A673 (cell line): Measurements from ENCODE around the gene C1QTNF8.

Source experiments
- CTCF ChIP-seq: fragments of 300-800, 200-600 bp; sonication (generic); conservative IDR thresholded peaks from 2 replicates; pipeline ENCODE4 v1.5.1; 2017; ENCODE audit warnings: low read depth, mild to moderate bottlenecking, antibody characterized with exemption, low read length, moderate library complexity, mixed read lengths
- EZH2 ChIP-seq: fragments of 200-600 bp; sonication (generic); IDR thresholded peaks from 2 replicates; pipeline ENCODE4 v1.6.1; 2017; ENCODE audit warnings: borderline replicate concordance, low read depth, mild to moderate bottlenecking, mixed read lengths, antibody characterized with exemption, low read length; ENCODE audit not compliant: poor library complexity, severe bottlenecking

GRCh38 chr16:1131378-1131994 is 35.4 kb upstream of the C1QTNF8 start:
- no peak for TF ChIP-seq CTCF
- TF ChIP-seq EZH2, result no peak
